HG02840 (cell line): ENCODE measurements around the gene KLC1.
A peak's percentile ranks its signal among the peaks of the same experiment; 100 is the strongest.

ENCODE experiments used
- ATAC-seq: cut with Tn5 transposase; IDR thresholded peaks from one replicate; pipeline ENCODE4 v1.9.1; 2021; ENCODE audit warnings: mild to moderate bottlenecking, moderate library complexity, moderate number of reproducible peaks; ENCODE audit not compliant: unreplicated experiment, low FRiP score

Gene KLC1

DNA sequence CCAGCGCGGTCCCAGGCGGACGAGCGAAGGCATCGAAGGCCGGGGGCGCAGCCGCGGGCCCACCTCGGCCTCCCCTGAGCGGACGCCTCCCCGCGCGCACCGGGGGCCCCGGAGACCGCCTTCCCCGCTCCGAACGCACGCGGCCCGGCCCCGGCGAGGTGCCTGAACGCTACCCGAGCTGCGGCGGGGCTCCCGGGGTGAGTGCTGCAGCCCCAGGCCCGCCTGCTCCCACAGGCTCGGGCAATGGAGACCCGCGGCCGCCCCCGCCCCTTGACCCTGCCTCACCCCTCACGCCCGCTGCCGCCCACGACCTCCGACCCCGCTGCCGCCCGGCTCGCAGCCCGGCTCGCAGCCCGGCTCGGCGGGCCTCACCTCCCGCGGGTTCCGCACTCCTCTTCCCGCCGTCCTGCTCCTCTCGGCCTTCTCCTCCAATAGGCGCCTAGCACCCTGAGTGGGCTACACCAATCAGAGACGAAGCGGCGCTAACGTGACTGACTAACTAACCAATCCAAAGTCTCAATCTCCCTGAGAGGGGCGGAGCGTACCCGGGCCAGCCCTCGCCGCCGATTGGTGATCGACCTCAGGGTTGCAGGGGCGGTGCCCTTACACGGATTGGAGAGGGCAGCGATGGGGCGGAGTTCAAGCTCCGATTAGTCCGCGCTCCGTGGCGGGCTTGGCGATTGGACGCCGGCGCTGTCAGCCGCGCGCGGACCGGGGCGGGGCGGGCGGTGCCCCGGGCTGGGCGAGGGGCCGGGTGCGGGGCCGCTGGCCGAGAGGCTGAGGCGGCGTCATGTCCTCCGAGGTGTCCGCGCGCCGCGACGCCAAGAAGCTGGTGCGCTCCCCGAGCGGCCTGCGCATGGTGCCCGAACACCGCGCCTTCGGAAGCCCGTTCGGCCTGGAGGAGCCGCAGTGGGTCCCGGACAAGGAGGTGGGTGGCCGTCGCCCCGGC, 86.3 kb downstream of the KLC1 start, which contains the start of the genes XRCC3 and ZFYVE21:
Gene XRCC3, minus strand, starts transcription at position 400 of the 949 bp plus-strand sequence. CDS start 4,364 bp downstream, outside the sequence.
Gene ZFYVE21, plus strand, starts transcription at position 759 of the 949 bp plus-strand sequence. Its CDS starts 32 bp downstream, at position 791.
- peak; percentile 96 for ATAC-seq

DNA sequence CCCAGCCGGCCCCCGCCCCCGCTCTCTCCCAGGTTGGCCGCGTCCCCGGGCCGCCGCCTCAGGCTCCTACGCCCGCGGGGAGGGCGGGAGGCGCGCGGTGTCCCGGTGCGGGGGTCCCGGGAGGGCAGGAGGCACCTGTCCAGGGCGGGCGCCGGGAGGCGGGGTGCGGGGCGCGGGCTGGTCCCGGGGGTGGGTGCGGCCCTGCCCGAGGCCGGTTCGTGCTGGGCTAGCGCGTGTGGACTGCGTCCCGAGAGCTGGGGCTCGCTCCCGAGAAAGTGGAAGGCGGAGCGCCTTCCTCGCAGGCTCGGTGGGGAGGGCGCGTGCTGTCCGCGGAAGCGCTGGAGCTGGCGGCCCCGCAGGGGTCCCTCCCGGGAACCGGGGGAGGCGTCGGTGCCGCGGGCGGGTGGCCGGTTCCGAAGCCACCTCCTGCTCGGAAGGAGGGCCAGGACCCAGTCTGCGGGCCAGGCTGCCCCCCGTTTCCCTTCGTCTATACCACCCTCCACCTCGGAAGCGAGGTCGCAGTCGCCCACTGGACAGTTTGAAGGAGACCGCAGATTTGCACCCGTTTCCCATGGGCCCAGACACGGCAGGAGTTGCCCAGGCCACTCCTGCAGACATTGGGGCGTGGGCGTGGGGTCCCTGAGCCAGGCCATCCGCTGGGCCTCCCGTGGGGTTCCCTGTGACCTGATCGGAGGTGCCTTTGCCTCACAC, 87.2 kb downstream of the KLC1 start:
- ATAC-seq, result peak; percentile 3

DNA sequence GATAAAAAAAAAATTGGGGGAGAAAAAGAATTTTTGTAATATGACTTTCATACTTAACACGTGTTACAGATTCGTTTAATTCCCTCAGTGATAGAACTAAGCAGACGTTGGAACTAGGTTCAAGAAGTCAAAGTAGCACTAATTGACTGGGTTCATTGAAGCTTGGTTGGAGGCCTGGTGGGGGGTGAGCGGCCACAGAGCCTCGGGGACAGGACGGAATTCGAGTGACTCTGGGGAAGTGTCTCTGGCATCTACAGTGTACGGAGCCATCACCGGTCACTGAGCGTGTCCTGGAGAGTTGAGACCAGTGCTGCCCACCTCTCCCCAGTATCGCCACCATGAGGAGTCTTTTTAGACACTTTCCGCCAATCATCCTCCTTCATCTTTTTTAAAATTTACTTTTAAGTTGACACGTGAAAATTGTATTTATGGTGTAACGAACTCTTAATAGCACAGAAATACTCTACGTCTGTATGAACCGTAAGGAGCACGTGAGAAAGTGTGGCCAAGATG, 87.9 kb downstream of the KLC1 start:
- no peak for ATAC-seq

DNA sequence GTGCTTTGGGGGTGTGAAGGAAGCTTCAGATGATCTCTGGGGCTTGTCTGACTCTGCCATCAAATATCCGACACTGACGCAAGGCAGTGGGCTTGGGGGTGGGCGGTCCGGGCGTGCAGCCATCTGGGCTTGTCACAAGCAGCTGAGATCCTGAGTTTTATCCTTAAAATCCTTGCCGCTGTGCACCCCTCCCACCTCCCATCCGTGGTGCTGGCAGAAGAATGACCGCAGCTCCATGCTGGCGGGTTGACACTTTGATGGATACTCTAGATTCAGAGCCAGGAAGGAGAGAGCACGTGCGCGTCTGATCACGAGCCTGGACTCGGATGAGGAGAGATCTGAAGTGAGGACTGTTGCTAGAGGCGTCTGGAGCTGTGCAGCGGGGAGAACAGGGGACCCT, 89.6 kb downstream of the KLC1 start:
- no peak for ATAC-seq

DNA sequence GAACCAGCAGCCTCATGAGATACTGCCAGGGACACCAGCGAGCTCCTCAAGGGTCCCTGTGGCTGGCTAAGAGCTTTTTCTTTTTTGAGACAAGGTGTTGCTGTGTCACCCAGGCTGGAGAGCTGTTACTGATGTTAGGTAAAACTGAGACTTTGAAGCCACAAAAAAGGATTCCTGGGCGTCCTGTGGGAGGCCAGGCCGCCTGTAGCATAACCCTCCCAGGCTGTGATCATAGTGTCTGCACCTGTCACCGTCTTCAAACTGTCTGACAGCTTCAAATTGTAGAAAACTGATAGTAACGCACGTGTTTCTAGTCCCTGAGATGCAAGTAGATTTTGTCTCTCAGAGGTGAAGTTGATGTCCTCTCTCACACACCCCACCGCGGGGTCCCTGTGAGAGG, 90.7 kb downstream of the KLC1 start:
- no peak for ATAC-seq

DNA sequence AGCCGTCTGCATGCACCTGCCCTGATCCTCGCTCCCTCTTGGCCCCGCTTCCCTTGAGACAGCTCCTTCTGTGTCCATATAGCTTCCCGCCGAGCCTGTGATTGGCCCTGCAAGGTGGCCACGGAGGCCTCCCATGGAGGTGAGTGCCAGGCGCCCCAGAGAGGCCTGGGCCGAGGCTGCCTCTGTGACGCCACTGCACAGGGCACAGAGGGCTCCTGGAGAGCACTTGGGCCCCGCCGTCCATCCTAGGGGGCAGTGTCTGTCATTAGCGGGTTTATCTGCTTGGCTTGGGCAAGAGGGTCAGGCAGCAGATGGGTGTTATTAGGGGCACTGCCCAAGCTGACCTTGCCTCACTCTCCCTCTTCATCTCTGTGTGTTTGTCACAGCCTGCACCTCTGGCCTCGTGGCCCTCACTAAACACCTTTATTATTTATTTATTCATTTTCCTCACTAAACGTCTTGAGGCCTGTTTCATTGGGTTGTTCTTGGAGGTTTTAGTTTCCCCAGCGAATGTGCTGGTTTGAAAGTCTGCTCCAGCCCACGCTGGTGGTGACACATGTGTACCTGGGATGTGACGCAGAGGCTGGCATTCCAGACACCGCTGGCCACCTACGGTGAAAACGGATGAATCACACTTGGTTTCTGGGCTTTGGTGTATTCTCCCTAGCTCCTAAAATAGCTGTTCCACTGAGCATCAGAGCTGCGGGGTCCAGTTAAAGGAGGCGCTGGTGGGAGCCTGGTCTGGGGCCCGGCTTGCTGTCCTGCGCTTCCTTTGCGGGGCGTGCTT, 92.5 kb downstream of the KLC1 start:
- no peak for ATAC-seq

DNA sequence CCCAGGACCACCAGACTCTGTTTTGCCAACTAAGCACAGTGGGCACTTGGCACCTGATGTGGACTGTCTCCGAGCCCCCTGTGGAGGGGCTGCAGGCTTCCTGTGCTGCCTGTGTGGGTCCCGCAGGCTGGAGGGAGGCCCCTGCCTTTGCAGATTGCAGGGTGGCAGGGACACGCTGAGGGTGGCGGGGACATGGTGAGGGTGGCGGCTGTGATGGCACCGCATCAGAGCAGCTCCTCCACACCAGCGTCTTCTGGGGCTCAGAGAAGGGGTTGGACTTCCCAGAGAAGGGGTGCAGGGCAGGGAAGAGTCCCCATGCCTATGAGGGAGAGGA, 94.7 kb downstream of the KLC1 start:
- no peak for ATAC-seq

DNA sequence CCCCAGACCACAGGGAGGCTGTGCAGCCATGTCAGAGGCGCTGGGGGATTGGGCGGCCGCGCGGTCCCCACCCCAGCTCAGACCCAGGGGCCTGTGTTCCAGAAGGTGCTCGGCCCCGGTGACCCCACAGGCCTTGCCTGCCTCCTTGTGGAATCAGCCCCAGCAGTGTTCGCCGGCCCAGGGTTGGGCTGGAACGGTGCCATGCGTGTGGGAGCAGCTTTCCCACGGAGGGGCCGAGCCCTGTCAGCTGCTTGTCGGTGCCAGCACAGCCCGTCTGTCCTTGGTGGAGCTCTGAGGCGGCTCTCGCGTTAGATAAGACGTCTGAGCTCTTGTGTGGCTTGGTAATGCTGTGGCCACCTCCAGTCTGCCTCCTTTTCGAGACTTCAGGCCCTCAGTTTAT, 95.1 kb downstream of the KLC1 start:
- ATAC-seq, result no peak

DNA sequence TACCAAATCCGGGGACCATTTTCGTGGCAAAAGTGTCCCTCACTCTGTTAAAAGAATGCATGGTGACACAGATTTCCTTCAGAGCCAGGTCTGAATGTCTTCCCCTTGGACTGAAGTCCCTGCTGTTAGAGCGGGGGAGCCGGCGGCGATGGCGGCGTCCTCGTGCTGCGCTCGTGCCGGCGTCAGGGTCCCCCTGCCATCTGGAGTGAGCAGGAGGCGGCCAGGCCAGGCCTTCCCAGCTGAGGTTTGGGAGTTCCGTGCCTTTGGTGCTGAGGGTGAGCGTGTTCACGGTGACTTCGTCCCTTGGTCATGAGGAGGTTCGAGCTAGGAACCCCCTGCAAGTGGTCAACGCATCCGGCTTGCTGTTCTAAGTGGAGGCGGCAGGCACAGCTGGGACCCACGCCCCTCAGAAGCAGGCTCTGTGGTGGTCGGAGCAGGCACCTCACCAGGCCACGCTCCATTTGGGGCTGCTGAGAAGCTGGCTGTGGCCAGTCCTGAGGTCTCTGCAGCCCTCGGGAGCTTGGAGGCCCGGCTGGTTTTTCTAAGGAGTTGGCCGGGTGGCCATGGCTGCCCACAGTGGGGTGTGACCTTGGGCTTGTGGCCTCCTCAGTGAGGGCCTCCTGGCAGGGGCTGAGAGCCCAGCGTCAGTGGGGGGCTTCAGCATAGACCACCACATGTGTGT, 96.1 kb downstream of the KLC1 start:
- no peak for ATAC-seq

DNA sequence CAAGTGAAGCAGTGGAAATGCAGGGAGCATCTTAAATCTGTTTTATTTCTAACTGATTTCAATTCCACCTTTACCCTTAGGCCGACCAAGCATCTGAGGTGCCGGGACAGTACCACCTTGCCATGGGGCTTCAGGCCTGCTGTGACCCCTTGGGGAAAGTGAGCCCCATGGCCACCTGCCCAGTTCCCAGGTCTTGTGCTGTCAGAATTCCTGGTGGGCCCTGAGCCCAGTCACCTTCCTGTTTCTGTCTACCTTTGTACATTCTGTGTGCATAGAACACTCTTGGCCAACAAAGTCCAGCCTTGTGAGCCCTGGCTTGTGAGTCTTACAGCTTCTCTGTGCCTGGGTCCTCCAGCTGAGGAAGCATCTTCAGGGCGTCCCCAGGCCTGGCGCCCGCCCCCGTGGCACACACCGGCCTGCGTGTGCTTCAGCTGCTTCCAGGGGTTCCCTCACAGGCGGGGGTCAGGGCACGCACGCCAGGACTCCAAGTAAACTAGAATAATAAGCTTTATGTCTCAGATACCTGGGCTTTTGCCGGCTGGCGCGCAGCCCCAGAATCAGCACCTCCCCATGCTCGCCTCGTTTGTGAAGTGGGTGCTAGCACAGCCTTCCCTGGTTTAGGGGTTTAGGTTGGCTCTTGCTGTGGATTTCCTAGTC, 96.9 kb downstream of the KLC1 start:
- ATAC-seq, result no peak

DNA sequence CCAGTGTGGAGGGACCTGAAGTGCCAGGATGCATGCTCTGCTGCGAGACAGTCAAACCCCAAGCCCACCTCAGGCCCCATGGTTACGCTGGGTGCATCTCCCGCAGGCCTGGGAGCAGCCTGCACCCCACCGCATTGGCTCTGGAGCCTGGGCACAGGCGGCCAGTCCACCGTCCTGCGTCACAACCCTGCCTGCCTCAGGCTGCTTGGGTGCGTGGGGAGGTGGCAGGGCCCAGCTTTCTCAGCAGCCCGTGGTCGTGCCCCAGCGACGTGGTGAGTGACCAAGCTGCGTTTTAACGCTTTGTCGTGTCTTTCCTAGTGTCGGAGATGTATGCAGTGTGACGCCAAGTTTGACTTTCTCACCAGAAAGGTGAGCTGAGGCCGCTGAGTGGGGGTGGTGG, 97.5 kb downstream of the KLC1 start:
- no peak for ATAC-seq

DNA sequence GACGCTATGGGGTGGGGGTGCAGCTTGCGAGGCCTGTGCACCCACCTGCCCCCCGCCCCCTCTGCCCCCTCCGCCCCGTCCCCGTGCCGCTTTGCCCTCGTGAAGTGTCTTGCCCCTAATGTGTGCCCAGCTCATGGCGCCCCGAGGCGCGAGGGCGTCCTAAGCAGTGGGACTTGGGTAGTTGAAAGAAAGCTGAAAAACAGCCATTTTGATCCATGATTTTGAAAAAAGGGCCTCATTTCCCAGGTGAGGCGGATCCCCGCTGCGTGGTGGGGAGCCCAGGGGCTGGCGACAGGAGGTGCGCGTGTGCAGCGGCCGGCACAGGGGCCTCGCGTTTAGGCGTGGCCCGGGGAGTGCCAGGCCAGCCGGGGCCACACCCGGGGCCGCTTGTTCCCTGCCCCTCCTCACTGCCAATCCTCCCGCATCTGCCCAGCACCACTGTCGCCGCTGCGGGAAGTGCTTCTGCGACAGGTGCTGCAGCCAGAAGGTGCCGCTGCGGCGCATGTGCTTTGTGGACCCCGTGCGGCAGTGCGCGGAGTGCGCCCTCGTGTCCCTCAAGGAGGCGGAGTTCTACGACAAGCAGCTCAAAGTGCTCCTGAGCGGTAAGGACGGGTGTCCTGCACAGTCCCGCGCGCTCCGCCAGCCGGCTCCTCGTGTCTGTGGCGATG, 98.4 kb downstream of the KLC1 start:
- ATAC-seq, result no peak

DNA sequence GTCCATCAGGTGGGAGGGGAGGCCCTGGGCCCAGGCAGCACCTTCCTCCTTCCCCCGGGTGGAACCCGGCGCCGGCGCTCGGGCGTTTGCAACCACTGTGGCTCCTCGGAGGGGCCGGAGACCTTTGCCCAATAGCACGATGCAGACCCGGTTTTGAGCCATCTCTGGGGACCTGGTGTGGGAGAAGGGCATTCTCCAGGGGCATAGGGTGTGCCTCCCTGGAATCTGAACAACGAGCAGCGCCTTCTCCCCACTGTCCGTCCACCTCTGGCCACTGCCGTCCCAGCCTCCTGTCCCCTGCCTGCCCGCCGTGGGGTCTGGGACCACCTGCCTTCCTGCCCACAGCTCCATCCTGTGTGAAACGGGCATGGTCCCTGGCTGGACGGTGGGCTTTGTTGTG, 99.1 kb downstream of the KLC1 start:
- no peak for ATAC-seq

DNA sequence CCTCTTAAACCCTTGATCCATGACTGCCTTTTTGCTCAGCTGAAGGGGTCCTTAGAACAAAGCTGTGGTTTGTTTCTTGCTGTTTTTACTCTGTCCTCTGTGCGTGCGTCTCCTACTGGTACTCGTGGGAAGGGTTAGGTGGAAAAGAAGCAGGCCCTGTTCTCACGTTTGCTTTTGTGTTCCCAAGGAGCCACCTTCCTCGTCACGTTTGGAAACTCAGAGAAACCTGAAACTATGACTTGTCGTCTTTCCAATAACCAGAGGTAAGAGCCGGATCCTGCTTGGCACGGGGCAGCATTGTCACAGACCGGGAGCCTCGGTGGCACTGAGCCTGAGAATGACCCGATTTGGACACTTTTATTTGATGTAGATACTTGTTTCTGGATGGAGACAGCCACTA, 99.7 kb downstream of the KLC1 start:
- ATAC-seq, result no peak

DNA sequence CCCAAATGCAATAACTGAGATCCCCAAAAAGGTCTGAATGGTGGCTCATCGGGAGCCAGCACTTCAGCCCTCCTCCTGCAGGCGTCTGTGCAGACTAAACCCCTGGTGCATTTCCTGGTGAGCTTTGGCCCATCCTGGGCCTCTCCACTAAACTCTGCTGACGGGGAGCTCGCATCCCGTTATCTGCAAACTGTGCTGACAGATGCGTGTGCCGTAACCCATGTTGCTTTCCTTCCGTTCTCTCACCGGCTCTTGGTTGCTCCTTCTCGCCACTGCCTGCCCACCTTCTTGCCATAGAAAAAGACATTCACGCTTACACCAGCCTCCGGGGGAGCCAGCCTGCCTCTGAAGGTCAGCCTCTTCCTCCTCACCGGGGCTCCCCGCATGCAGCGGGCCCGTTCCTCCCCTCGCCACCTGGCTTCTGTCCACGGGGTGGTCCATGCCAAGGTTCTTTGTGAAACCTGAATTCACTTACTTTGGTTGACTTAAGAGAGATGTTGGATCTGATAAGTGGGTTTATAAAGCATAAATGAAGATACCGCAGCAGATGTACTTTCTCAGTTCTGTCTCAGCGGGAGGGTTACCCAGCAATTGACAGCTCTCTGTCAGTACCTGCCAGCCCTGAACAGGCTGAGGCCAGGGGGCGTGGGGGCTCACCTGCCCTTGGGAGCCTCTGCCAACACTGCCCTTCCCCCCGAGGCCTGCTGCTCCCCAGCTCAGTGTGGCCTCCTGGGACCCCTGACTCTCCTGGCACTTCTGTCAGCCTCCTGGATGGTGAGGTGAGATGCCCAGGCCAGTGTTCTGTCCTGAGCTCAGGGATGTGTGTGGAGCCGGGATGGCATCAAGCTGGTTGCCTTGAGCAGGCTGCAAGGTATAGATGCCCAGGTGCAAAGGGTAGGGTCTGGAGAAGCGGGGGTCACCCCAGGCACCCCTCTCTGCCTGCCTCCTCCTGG, 100.8 kb downstream of the KLC1 start:
- no peak for ATAC-seq

DNA sequence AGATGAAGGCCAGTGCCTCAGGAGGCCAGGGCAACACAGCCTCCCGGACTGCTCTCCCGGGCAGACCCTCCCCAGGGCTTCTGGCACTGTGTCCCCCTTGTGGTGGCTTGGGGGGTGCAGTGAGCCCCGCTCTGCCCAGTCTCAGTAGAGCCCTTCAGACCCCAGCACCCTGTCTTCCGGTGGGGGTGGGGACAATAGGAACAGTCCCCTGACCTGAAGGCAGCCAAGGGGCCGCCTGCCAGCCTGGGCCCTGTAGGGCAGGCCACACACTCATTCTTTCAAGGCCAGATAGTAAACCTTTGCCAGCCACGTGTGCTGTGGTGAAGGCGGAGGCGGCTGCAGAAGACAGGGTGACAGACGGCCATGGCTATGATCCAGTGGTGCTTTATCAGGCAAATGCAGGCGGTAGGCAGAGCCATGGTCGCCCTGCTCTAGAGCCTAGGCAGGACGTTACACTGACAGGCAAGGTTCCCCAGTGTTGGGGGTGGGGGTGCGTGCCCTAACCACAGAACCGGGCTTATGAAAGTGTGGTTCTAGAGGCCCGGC, 101.6 kb downstream of the KLC1 start:
- ATAC-seq, result no peak

DNA sequence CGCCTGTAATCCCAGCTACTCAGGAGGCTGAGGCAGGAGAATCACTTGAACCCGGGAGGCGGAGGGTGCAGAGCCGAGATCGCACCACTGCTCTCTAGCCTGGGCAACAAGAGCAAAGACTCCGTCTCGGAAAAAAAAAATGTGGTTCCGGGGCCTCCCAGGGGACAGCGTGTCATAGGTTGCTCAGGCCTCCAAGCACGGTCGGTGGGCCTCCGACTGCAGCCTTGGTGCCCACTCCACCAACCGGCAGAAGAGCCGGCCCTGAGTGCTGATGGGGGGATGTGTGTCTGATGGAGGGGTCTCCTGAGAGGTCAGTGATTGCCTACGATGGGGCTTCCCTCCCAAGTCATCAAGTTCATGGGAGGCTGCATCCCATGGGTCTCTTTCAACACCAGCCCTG, 102.5 kb downstream of the KLC1 start:
- ATAC-seq, result no peak
